HG02885 (cell line): Measurements from ENCODE around the gene APEX1.
A peak's percentile ranks its signal among the peaks of the same experiment; 100 is the strongest.

Experiments used
- ATAC-seq: cut with Tn5 transposase; IDR thresholded peaks from one replicate; pipeline ENCODE4 v1.9.1; 2021; ENCODE audit warnings: mild to moderate bottlenecking; ENCODE audit not compliant: unreplicated experiment, poor library complexity

The APEX1 gene

DNA sequence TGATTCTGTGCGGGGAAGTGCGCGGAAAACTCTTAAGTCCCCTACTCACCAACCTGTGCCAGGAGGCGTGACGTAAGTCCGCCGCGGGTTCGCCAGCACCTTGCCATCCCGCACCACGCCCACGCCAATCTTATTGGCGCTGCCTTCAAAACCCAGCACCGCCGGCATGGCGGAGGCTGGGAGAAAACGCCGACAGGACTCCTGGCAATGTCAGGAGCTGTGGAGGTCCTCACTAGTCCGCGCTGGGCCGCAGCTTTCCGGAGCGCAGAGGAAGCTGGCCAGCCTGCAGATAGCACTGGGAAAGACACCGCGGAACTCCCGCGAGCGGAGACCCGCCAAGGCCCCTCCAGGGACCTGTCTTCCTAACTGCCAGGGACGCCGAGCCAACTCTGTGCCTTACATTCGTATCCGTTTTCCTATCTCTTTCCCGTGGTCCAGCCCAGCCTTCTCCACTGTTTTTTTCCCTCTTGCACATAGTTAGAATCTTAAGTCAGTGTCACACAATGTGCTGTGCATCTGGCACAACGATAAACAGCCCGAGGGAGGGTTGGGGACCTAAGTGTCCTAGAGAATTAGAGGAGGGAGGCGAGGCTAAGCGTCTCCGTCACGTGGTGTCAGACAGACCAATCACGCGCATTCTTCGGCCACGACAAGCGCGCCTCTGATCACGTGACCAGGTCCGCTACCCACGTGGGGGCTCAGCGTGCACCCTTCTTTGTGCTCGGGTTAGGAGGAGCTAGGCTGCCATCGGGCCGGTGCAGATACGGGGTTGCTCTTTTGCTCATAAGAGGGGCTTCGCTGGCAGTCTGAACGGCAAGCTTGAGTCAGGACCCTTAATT is at the start of gene APEX1, which contains the start of gene OSGEP:
Gene APEX1, plus strand, starts transcription at position 711 of the 839 bp plus-strand sequence. CDS start 420 bp downstream, outside the sequence.
Gene OSGEP, minus strand, starts transcription at position 297 of the 839 bp plus-strand sequence. Its CDS starts 129 bp downstream, at position 168.
- ATAC-seq, result peak; percentile 89

- no peak for ATAC-seq
These were observed 45.8 kb upstream of the APEX1 start for GRCh38 chr14:20409226-20409625.

- ATAC-seq, result peak; percentile 56
These were observed 42.6 kb upstream of the APEX1 start for GRCh38 chr14:20412411-20412810.

DNA sequence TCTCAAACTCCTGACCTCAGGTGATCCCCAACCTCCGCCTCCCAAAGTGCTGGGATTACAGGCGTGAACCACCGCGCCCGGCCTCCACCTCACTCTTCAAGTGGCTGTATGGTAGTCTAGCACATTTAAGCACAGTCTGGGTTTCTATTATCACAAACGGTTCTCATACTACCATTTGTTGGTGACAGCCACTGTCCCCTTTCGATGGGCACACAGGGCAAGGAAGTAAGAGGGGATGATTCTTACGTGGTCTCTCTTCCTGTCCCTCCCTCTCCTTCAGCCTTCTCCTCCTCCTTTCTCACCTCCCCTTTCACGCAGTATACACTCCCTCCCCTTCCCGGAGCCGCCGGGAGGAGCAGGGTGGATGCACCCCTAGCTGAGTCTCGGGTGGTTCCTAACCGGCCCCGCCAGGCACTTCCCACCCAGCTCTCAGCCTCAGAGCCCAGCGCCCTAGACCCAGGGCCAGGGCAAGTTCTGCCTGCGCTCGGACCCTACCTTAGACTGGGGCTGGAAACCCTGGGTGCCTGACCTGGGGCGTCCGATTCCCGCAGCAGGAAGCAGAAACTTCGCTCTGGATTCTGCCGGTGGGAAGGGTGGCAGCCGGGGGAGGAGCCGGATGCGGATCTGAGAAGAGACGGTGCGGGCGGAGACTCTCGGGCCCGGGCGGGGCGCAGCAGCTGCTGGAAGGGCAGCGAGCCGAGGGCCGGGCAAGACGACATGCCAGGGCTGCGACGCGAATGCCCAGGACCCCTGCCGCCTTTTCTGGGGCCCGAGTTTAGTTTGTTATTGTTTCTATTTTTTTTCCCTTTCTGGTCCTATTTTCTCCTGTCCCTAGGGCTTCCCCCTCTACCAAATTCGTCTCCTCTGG is 41.9 kb upstream of the APEX1 start, which contains the start of gene TEP1:
Gene TEP1, minus strand, starts transcription at position 626 of the 868 bp plus-strand sequence. CDS start 5,062 bp downstream, outside the sequence.
- ATAC-seq, result peak; percentile 81

GRCh38 chr14:20413744-20414082 is 41.3 kb upstream of the APEX1 start:
- peak; percentile 54 for ATAC-seq

DNA sequence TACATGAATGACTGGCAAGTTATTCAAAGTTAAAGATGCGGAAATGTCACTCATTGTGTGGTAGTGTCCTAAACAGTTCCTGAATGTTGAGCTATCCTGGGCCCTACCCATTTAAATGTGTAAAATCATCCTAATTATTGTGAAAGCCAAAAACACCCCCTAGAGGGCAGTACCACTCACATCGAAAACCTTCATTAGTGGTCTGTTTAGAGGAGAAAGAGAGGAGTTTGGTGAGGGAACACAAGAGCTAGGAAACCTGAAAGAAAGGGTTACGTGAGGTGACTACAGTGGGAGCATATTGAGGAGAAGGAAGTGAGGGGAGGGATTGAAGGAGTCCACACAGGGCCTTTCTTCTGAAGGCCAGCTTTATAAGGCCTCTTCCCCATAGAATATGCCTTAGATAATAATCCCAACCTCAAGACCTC is 39.2 kb upstream of the APEX1 start:
- ATAC-seq, result peak; percentile 54

GRCh38 chr14:20416223-20416622 is 38.8 kb upstream of the APEX1 start:
- no peak for ATAC-seq

DNA sequence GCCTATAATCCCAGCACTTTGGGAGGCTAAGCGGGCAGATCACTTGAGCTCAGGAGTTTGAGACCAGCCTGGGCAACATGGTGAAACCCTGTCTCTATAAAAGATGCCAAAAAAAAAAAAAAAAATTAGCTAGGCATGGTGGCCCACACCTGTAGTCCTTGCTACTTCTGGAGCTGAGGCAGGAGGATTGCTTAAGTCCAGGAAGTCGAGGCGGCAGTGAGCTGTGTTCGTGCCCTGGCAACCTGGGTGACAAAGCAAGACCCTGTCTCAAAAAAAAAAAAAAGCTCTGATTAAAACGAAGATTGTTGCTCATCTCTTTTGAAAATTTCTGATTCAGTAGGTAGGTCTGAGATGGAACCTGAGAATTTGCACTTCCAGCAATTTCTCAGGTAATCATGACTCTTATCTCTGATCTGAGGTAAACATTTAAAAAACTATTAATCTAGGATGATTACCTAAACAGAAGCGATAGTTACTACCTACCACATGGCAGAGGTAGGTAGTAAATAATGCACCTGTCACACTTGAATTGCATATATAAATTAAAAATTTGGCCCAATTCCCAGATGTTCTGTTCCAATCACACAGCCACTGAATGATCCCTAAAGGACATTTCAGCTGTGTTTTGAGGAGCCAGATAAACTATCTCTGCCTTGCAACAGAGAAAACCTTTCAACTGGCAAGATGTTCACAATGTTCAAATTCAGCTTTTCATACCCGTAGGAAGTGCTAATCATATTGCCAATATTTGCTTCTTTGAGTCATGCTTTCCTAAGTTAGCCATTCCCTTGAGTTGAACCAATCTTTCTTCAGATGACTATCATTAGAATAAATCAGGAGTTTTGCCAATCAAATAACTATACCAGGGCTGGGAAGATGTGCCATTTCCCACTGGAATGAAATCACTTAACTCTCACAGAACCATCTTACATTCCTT is 37.5 kb upstream of the APEX1 start:
- ATAC-seq, result no peak

DNA sequence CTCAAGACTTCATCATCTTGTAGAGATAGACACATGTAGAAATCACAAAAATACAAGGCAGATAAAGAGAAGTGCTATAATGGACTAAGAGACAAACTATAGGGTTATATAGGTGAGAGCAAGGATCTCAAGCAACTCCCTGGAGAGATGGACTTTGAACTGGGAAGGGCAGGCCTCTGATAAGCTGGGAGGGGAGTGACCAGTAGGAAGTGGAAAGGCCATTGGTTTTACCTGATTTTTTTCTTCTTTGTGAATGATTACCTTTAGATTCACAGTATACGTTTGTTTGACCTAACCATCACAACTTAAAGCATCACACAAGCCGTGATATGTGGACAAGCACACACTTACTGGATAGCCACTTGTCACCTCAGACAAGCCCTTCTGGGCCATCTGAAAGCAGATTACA is 36.5 kb upstream of the APEX1 start:
- ATAC-seq, result no peak

DNA sequence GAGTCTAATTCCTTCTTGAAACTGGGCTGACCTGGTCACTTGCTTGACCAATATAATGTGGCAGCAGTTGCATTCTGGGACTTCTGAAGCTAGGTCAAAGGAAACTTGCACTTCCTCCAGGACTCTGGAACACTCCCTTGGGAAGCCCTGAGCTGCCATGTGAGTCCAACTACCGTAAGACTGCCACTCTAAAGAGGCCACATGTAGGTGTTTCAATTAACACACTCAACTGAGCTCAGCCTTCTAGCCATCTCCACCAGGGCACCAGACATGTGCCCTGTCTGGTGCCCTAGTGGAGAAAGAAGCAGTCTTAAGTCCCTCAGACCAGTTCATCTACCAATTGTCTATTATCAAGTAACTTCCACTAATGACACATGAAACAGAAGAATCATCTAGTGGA is 35.6 kb upstream of the APEX1 start:
- no peak for ATAC-seq

GRCh38 chr14:20421267-20421666 is 33.8 kb upstream of the APEX1 start:
- no peak for ATAC-seq

- no peak for ATAC-seq
These were observed 32.1 kb upstream of the APEX1 start for GRCh38 chr14:20422886-20423285.

DNA sequence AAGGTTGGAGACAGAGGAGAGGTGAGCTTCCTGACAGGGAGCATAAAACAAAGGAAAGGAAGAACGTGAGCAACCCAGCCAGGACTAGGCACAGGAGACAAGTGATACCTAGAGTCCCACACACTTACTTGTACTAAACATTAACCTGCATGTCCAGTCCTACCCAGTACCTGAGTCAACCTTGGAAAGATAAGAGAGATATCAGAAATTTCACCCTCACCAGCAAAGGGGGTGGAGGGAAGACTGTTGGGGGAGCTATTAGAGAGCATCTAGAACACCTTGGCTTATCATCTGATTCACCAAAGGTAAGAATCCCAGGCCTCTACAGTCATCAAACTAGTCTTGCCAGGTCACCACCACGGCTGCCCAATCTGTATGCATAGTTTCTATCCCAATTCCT is 30.2 kb upstream of the APEX1 start:
- no peak for ATAC-seq

GRCh38 chr14:20427231-20428009 is 27.6 kb upstream of the APEX1 start:
- ATAC-seq, result peak; percentile 81

GRCh38 chr14:20428010-20428365 is 27.0 kb upstream of the APEX1 start:
- peak; percentile 45 for ATAC-seq

DNA sequence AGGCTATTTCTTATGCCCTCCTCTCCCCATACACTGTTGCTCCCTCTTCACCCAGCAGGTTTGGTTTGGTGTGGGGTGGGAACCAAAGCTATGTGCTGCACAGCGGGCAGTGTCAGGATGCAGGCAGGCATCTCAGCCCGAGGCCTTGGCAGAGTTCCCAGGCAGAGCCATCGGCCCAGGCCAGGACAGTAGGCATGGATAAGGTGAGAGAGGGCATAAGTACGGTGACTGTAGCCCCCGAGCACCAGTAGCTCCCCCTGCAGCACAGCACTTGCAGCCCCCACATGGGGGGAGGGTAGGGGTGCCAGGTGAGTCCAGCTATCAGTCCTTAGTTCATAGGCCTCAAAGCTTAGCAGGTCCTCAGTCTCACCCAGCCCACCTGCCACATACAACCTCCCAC is 26.2 kb upstream of the APEX1 start:
- no peak for ATAC-seq

DNA sequence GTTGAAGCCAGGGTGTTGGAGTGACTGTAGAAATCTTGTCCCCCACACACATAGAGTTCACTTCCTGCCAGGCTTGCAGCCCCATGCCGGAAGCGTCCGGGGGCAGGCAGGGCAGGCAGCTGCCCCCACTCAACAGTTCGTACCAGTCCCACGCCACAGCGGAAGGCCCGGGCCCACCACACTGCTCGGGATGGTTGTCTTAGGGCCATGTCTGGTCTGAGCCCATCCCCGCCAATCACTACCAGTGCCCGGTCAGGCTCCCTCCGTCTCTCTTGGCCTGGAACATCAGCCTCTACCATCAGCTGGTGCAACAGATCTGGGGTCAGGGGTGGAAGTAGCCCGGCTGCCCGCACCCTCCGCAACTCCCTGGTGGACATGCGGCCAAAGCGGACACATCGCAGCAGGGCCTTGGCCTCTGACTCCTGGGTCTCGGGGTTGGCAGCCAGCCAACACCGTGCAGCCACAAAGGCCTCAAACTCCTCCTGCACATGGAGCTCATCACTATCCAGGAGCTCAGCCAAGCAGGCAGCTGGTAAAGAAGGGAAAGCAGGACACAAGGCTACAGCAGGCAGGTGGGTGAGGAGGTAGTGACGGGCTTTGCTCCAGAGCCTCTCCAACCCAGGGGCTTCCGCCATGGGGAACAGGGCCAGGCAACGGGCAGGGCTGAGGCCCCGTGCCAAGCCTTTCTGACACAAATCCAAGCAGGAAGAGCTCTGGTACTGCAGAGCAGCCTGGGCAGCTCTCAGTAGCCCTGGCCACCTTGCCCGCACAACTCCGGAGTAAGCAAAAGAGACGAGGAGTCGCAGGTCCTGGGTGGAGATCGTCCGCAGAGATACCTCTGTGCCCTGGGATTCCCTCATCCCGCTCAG is 25.0 kb upstream of the APEX1 start:
- ATAC-seq, result no peak
